ENCODE measurements around the gene SLC37A4. TPM values are rescaled to one million over a fixed set of nuclear protein-coding genes. Genes with fewer than 3 reads are reported as not detected.
"Not testable (repeated sequence)": the region's sequence is repeated elsewhere in the genome, so short reads cannot be mapped to it uniquely, and the experiment has no call there.

Gene SLC37A4
- polyA plus RNA-seq, 10 donors = 8.4 to 13.0 (median 10.0) TPM

- peak; percentile 97 to 99 (median 98) for DNase-seq
These were observed 12.4 kb downstream of the SLC37A4 start, which contains the start of the genes RPS25 and TRAPPC4 for GRCh38 chr11:119018074-119018938. RPS25 (minus strand) TSS chr11:119018343; CDS start chr11:119018284, 59 bp downstream. TRAPPC4 (plus strand) TSS chr11:119018766; CDS start chr11:119018796, 30 bp downstream.

GRCh38 chr11:119017377-119017776 lies 13.3 kb downstream of the SLC37A4 start:
- not testable (repeated sequence) for DNase-seq

- DNase-seq = no peak
These were observed 14.3 kb downstream of the SLC37A4 start for GRCh38 chr11:119016216-119017009.

DNA sequence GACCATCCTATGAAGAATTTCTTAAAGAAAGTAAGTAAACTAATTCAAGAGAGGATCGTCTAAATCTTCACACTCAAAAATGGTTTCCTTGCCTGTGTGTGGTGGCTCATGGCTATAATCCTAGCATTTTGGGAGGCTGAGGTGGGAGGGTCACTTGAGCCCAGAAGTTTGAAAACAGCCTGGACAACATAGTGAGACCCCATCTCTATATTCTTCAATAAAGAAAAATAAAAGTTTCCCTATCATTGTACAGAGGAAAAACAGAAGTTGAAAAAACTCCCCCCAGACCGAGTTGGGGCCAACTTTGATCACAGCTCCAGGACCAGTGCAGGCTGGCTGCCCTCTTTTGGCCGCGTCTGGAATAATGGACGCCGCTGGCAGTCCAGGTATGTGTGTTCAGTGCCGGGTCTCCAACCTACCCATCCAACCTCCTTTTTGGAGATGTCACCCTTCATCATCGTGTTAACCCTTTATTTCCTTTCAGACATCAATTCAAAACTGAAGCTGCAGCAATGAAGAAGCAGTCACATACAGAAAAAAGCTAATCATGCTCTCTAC lies 15.5 kb downstream of the SLC37A4 start:
- DNase-seq = no peak

DNA sequence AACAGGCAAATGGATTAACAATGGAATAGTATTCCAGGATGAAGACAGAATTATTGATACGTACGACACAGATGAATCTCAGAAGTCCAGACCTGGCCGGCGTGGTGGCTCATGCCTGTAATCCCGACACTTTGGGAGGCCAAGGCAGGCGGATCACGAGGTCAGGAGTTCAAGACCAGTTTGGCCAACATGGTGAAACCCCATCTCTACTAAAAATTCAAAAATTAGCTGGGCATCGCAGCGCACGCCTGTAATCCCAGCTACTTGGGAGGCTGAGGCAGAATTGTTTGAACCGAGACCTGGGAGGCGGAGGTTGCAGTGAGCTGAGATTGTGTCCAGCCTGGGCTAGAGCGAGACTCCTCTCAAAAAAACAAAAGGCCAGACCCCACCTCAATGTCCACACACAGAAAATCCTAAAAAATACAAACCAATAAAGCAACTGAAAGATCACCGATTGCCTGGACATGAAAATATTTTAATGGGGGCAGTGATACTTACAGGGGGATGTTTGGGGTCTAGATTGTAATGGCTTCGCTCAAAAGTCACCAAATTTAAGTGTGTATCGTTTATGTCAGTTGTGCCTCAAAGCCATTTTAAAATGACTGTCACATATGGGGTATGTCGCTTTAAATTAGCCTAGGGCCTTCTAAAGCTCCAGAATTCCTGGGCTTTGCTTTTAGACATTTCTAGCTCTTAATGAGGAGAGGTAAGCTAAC lies 16.3 kb downstream of the SLC37A4 start:
- no peak for DNase-seq

- DNase-seq = no peak
These were observed 18.0 kb downstream of the SLC37A4 start for GRCh38 chr11:119012629-119013170.

DNA sequence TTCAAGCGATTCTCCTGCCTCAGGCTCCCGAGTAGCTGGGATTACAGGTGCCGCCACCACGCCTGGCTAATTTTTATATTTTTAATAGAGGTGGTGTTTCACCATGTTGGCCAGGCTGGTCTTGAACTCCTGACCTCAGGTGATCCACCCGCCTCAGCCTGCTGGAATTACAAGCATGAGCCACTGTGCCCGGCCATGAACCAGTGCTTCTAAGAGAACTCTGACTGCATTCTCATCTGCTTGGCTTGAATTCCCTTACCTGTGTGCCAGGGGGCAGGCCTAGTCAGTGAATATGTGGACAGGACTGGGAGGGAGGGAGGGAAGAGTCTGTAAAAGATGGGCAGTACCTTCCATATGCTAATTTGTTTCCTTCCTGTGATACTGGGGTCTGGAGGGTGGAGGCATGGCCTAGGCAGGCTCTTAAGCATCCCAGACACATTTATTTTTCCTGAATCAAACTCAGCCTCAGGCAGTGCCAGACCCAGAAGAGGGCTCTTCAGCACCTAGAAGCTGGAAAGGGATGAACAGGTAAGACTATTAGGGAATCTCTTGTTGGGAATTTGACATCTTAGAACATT lies 19.1 kb downstream of the SLC37A4 start:
- DNase-seq = no peak

GRCh38 chr11:119006656-119007055 lies 24.0 kb downstream of the SLC37A4 start:
- no peak for DNase-seq

- peak in 1 of 3 donors; percentile 13 for DNase-seq
These were observed 29.8 kb downstream of the SLC37A4 start for GRCh38 chr11:119000906-119001305.

GRCh38 chr11:118998822-118999221 lies 31.9 kb downstream of the SLC37A4 start:
- peak in 1 of 3 donors; percentile 9 for DNase-seq

DNA sequence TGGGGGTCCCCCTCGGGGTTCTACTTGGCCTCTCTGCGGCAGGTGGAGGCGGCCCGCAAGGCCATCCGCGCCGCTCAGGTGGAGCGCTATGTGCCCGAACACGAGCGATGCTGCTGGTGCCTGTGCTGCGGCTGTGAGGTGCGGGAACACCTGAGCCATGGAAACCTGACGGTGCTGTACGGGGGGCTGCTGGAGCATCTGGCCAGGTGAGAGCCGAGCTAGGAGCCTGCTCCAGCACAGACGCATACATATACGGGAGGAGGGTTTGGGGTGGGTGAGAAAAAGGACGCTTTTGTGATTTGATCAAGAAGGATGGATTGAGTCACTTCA lies 32.3 kb downstream of the SLC37A4 start:
- no peak for DNase-seq

DNA sequence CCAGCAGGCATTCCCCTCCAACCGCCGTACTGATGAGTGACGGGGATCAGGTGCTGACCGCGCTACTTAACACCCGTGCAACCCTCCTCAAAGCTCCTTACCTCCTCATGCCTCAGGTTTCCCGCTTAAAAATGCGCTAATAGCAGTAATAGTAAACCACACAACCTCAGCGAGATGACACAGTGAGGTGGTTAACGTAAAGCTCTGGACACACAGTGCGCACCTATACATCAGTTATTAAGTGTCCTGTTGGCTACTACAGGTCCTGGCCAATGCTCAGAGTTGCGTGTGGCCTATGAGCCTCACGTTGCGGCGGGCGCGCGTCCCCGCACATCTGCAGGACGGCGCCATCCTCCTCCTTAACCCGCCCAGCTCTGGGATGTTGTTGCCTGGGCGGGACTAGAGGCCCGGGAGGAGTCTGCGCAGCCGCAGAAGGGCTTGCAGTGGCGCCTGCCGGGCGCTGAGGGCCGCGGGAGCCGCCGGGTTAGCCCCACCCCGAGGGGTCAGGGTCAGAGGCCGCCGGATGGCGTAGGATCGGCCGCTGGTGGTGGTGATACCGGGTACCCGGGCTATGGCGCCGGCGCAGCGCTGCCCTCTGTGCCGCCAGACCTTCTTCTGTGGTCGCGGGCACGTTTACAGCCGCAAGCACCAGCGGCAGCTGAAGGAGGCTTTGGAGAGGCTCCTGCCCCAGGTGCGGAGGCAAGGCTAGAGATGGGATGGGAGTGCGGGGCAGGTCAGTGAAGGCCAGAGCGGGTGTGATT lies 32.9 kb downstream of the SLC37A4 start, which contains the start of gene CENATAC:
CENATAC (plus strand) TSS at position 512 of the 761 bp plus-strand sequence; CDS start at position 572, 60 bp downstream.
- DNase-seq = peak; percentile 89 to 97 (median 93)

DNA sequence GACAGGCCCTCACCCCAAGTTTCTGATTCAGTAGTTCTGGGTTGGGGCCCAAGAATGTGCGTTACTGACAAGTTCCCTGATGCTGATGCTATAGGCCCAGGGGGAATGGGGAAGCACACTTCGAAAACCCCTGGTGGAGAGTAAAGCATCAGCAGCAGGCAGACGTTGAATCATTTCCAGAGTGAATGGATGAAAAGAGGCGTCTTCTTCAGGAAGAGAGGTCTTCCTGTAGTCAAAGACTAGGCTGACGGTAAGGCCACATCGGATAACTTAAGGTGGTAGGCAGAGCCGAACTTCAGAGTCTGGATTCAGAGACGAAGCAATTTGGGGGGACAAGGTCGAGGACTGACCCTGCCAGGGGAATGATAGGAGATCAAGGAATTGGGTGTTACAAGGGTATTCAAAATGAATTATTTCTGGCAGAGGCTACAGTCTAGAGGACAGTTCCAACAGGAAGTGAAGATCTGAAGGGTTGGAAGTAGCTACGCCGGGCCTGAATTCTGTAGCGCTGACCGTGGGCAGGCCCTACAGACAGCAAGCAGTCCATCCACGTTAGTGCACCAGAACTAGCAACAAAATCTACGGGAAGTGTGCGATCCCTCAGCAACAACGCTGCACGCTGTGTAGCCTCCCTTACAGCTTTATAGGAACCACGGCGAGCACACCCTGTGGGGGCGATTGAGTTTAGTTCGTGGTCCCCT lies 33.6 kb downstream of the SLC37A4 start:
- peak; percentile 7 to 58 (median 30) for DNase-seq

- not testable (repeated sequence) for DNase-seq
These were observed 39.1 kb downstream of the SLC37A4 start for GRCh38 chr11:118991486-118992038.

GRCh38 chr11:118988280-118988679 lies 42.4 kb downstream of the SLC37A4 start:
- DNase-seq = no peak

DNA sequence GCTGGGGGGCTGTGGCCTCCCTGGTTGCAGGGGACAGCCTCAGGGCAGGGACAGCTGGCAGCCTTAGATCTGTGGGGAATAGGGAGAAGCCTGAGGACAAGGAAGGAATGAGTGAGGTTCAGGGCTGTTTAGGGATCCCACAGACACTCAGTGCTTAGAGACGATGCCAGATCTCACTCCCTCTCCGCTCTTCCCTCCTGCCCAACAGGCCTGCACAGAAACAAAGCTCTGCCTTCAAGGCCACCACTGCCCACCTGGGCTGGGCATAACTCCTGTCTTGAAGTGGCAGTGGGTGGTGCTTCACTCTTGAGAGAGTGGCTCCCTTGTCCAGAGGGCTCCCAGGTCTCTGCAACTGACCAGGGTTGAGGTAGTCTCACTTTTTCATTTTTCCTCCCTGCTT lies 45.9 kb downstream of the SLC37A4 start:
- DNase-seq = peak in 1 of 3 donors; percentile 1

- DNase-seq = not testable (repeated sequence)
These were observed 46.3 kb downstream of the SLC37A4 start for GRCh38 chr11:118984337-118984736.

GRCh38 chr11:118980191-118980881 lies 50.3 kb downstream of the SLC37A4 start:
- peak in 2 of 3 donors; percentile 4 to 58 for DNase-seq

Data from muscle of back (tissue), 11 donors.